SK-N-SH (cell line): ENCODE results near the gene PRDM11. TPM values are rescaled to one million over a fixed set of nuclear protein-coding genes. Genes with fewer than 3 reads are reported as not detected.

Source experiments
- CTCF ChIA-PET: fragments of 300-600, 350-600 bp; formaldehyde crosslinking; extraction: SDS; loops from one replicate; lab custom pipeline; 2021; lab: Yijun Ruan, JAX
- POLR2A ChIA-PET: fragments of 350-600 bp; sonication (Branson Sonifier 250); formaldehyde crosslinking; extraction: SDS; loops from one replicate; lab custom pipeline; 2020; ENCODE audit warnings: antibody characterized with exemption, inconsistent platforms; lab: Yijun Ruan, JAX
- DNase-seq: peaks from one replicate; pipeline ENCODE4 v3.0.0; 2012
- H2AFZ ChIP-seq: fragments of 200-600 bp; sonication (generic); 2 replicates; pipeline ENCODE4 v1.8.1; 2016; ENCODE audit warnings: antibody characterized with exemption, mild to moderate bottlenecking, low read depth
- H3F3A ChIP-seq: fragments of 200-600 bp; sonication (generic); replicated peaks from 2 replicates; pipeline ENCODE3; 2016; ENCODE audit warnings: antibody characterized with exemption, mild to moderate bottlenecking; ENCODE audit not compliant: insufficient read depth
- H3K27ac ChIP-seq, 2 experiments: fragments of 200-500 bp in 1 of 2; fragments of 200-600 bp in 1 of 2; sonication (Bioruptor generic) in 1 of 2; sonication (generic), shearing (Covaris generic) in 1 of 2; 2 replicates each; pipeline versions ENCODE4 v1.5.1 to v1.6.1; 2014 to 2016; ENCODE audit warnings: low read depth in 2 of 2, inconsistent platforms in 1 of 2, low read length in 1 of 2, mild to moderate bottlenecking in 1 of 2, mixed read lengths in 1 of 2
- H3K27me3 ChIP-seq: fragments of 200-600 bp; sonication (generic), shearing (Covaris generic); 2 replicates; pipeline ENCODE4 v1.6.1; 2016; ENCODE audit warnings: mixed run types; ENCODE audit not compliant: insufficient read depth
- H3K36me3 ChIP-seq, 2 experiments: fragments of 200-500 bp in 1 of 2; fragments of 200-600 bp in 1 of 2; sonication (Bioruptor generic) in 1 of 2; sonication (generic) in 1 of 2; replicated peaks in 1 of 2; 2 replicates each; pipeline versions ENCODE3 to v1.5.1; 2014 to 2016; ENCODE audit warnings: low read length in 1 of 2, mild to moderate bottlenecking in 1 of 2; ENCODE audit not compliant: insufficient read depth in 2 of 2, control insufficient read depth in 1 of 2
- H3K4me1 ChIP-seq, 2 experiments: fragments of 200-500 bp in 1 of 2; fragments of 200-600 bp in 1 of 2; sonication (Bioruptor generic) in 1 of 2; sonication (generic), shearing (Covaris generic) in 1 of 2; 2 replicates each; pipeline versions ENCODE4 v1.5.1 to v1.6.1; 2014 to 2016; ENCODE audit warnings: low read depth in 1 of 2, low read length in 1 of 2, mixed run types in 1 of 2; ENCODE audit not compliant: insufficient read depth in 2 of 2, control insufficient read depth in 1 of 2
- H3K4me2 ChIP-seq: fragments of 200-600 bp; sonication (generic), shearing (Covaris generic); 2 replicates; pipeline ENCODE4 v1.6.1; 2017; ENCODE audit warnings: mixed run types
- H3K4me3 ChIP-seq, 2 experiments: fragments of 200-500 bp in 1 of 2; fragments of 200-600 bp in 1 of 2; sonication (Bioruptor generic) in 1 of 2; sonication (generic), shearing (Covaris generic) in 1 of 2; 2 replicates each; pipeline versions ENCODE4 v1.5.1 to v1.8.1; 2014 to 2016; ENCODE audit warnings: low read depth in 2 of 2, inconsistent platforms in 1 of 2, low read length in 1 of 2, mild to moderate bottlenecking in 1 of 2, mixed read lengths in 1 of 2, moderate library complexity in 1 of 2
- H3K79me2 ChIP-seq: fragments of 200-600 bp; sonication (generic); 2 replicates; pipeline ENCODE4 v1.8.1; 2017; ENCODE audit warnings: mild to moderate bottlenecking; ENCODE audit not compliant: insufficient read depth
- H3K9ac ChIP-seq: fragments of 200-600 bp; sonication (generic); 2 replicates; pipeline ENCODE4 v1.6.1; 2017; ENCODE audit warnings: mixed run types
- H3K9me2 ChIP-seq: fragments of 200-600 bp; sonication (generic); 2 replicates; pipeline ENCODE4 v1.6.1; 2017; ENCODE audit warnings: mixed run types
- H3K9me3 ChIP-seq: fragments of 200-600 bp; sonication (generic); 2 replicates; pipeline ENCODE4 v1.6.1; 2017; ENCODE audit warnings: mixed run types, mild to moderate bottlenecking, moderate library complexity
- H4K20me1 ChIP-seq: fragments of 200-600 bp; sonication (generic); 2 replicates; pipeline ENCODE4 v1.6.1; 2017; ENCODE audit warnings: mild to moderate bottlenecking, mixed run types; ENCODE audit not compliant: insufficient read depth
- CTCF ChIP-seq: fragments of 200-600 bp; sonication (generic); IDR thresholded peaks from 2 replicates; pipeline ENCODE4 v1.6.1; 2017; ENCODE audit warnings: antibody characterized with exemption, mild to moderate bottlenecking, moderate library complexity
- ELF1 ChIP-seq: IDR thresholded peaks from 2 replicates; pipeline ENCODE4 v1.4.0; 2012
- EZH2phosphoT487 ChIP-seq: fragments of 200-600 bp; sonication (generic); IDR thresholded peaks from 2 replicates; pipeline ENCODE4 v1.6.1; 2017; ENCODE audit warnings: low read depth, mixed run types, mild to moderate bottlenecking, antibody characterized with exemption, moderate library complexity, borderline replicate concordance
- FOXJ3 ChIP-seq: sonication (generic); formaldehyde crosslinking; IDR thresholded peaks from 2 replicates; pipeline ENCODE4 v1.5.1; 2020; ENCODE audit warnings: mild to moderate bottlenecking, missing genetic modification reagents
- GABPA ChIP-seq: IDR thresholded peaks from 2 replicates; pipeline ENCODE4 v1.4.0; 2012; ENCODE audit warnings: low read depth, mild to moderate bottlenecking
- GATA2 ChIP-seq: sonication (generic); formaldehyde crosslinking; IDR thresholded peaks from 2 replicates; pipeline ENCODE4 v1.5.0; 2020; ENCODE audit warnings: mild to moderate bottlenecking, missing genetic modification reagents
- IRF3 ChIP-seq: fragments of 150-350 bp; IDR thresholded peaks from 2 replicates; pipeline ENCODE4 v1.6.1; 2016; ENCODE audit warnings: mild to moderate bottlenecking, low read depth, low read length
- JUND ChIP-seq: IDR thresholded peaks from 2 replicates; pipeline ENCODE4 v1.4.0; 2012
- MAX ChIP-seq: IDR thresholded peaks from 2 replicates; pipeline ENCODE4 v1.4.0; 2012; ENCODE audit warnings: low read depth
- MXI1 ChIP-seq: IDR thresholded peaks from 2 replicates; pipeline ENCODE4 v1.6.1; 2012; ENCODE audit warnings: mild to moderate bottlenecking, low read depth, low read length, improper control_type of control experiment
- NFIC ChIP-seq: IDR thresholded peaks from 2 replicates; pipeline ENCODE4 v1.4.0; 2012; ENCODE audit warnings: borderline replicate concordance
- NRF1 ChIP-seq: IDR thresholded peaks from 2 replicates; pipeline ENCODE4 v1.6.1; 2012; ENCODE audit warnings: low read depth, mild to moderate bottlenecking, low read length
- PBX3 ChIP-seq: IDR thresholded peaks from 2 replicates; pipeline ENCODE4; 2012
- POLR2AphosphoS5 ChIP-seq: IDR thresholded peaks from 2 replicates; pipeline ENCODE4 v1.6.1; 2012; ENCODE audit warnings: low read depth, low read length
- RCOR1 ChIP-seq: fragments of 150-350 bp; IDR thresholded peaks from 2 replicates; pipeline ENCODE4 v1.6.1; 2017; ENCODE audit warnings: antibody characterized with exemption, low read length
- REST ChIP-seq: IDR thresholded peaks from 2 replicates; pipeline ENCODE4 v1.6.1; 2012; ENCODE audit warnings: mild to moderate bottlenecking, low read depth, low read length, moderate library complexity
- RXRA ChIP-seq: IDR thresholded peaks from 2 replicates; pipeline ENCODE4 v1.4.0; 2012; ENCODE audit warnings: low read depth, mild to moderate bottlenecking, borderline replicate concordance
- TAF1 ChIP-seq: IDR thresholded peaks from 2 replicates; pipeline ENCODE4 v1.6.1; 2012; ENCODE audit warnings: low read depth, mild to moderate bottlenecking, low read length, moderate library complexity, borderline replicate concordance
- TEAD4 ChIP-seq: IDR thresholded peaks from 2 replicates; pipeline ENCODE4 v1.4.0; 2012; ENCODE audit warnings: mild to moderate bottlenecking, borderline replicate concordance; ENCODE audit not compliant: insufficient read depth
- USF1 ChIP-seq: IDR thresholded peaks from 2 replicates; pipeline ENCODE4 v1.4.0; 2012; ENCODE audit warnings: low read depth, borderline replicate concordance
- WGBS: methylation state at CpG from one replicate; pipeline ENCODE4 v1.1.6; 2017; ENCODE audit warnings: low lambda C conversion rate; 5-methylcytosine and 5-hydroxymethylcytosine counted together
- polyA plus RNA-seq, 3 experiments: library from polyadenylated mRNA; depleted of rRNA; stranded (reverse); fragments of >200 nt; gene quantifications; 2 replicates each; pipeline ENCODE4 v1.2.3, GENCODE V29; 2012

The PRDM11 gene
- polyA plus RNA-seq, 1 of the 3 experiments (the other 2 are of a cell fraction), result 4.5 TPM

GRCh38 chr11:45171550-45171949, 25.1 kb downstream of the PRDM11 start (continued):
- TF ChIP-seq MXI1 (no peak), IRF3 (no peak), JUND (no peak), ELF1 (no peak), POLR2AphosphoS5 (no peak), RXRA (no peak), NFIC (no peak)

- Histone ChIP-seq H3K4me2 (no peak overlapping the region), H3K4me1 (peaks cover 7 to 10% of the 10 kb centered on the region in 2 experiments; a peak in 2 of 4 replicates), H3K4me3 (no peak overlapping the region), H3K36me3 (no peaks in the 10 kb centered on the region), H3F3A (no peaks in the 10 kb centered on the region), H3K27me3 (no peaks in the 10 kb centered on the region), H3K27ac (no peak overlapping the region), H3K79me2 (no peaks in the 10 kb centered on the region), H3K9me2 (no peaks in the 10 kb centered on the region), H3K9ac (no peak overlapping the region), H2AFZ (no peak overlapping the region), H4K20me1 (0 out of 2 replicates have a peak, but pooled peaks cover 4% of the 10 kb centered on the region), H3K9me3 (no peaks in the 10 kb centered on the region)
- ChIA-PET CTCF (no interaction called here), POLR2A (no interaction called here)
- no peak for DNase-seq
- no peak for TF ChIP-seq FOXJ3 (CRISPR knock-in tag)
- no peak for TF ChIP-seq GATA2
- no peak for TF ChIP-seq POLR2AphosphoS5
- no peak for TF ChIP-seq REST
- TF ChIP-seq TAF1, result no peak
- no peak for TF ChIP-seq PBX3
- no peak for TF ChIP-seq USF1
- no peak for TF ChIP-seq RCOR1
- TF ChIP-seq MAX, result no peak
- TF ChIP-seq NRF1, result no peak
- TF ChIP-seq CTCF, result no peak
- no peak for TF ChIP-seq EZH2phosphoT487
- no peak for TF ChIP-seq TEAD4
- no peak for TF ChIP-seq GABPA
- no peak for TF ChIP-seq NFIC
- WGBS, result 92% methylated on average over 5 of the region's 5 CpGs
Observed at GRCh38 chr11:45173064-45173463, 26.6 kb downstream of the PRDM11 start.
